Vagina (tissue), 2 donors: ENCODE measurements around the gene MRPL41. TPM values are rescaled to one million over a fixed set of nuclear protein-coding genes. Genes with fewer than 3 reads are reported as not detected.

Experiments used
- DNase-seq, 2 donors: peaks; one replicate each; pipeline ENCODE4 v3.0.0-alpha.2; 2017; ENCODE audit errors: extremely low spot score in 2 of 2
- H3K27ac ChIP-seq: fragments of 200-600 bp; sonication (generic); one replicate; pipeline ENCODE4 v1.5.1; 2019
- H3K27me3 ChIP-seq: fragments of 200-600 bp; sonication (generic); one replicate; pipeline ENCODE4 v1.5.1; 2019
- H3K36me3 ChIP-seq, 2 donors: fragments of 200-600 bp; sonication (generic); one replicate each; pipeline ENCODE4 v1.5.1; 2017 to 2019
- H3K4me1 ChIP-seq: fragments of 200-600 bp; sonication (generic); one replicate; pipeline ENCODE4 v1.5.1; 2019
- H3K4me3 ChIP-seq, 2 donors: fragments of 200-600 bp; sonication (generic); 1 replicate in 1 of 2; 2 replicates in 1 of 2; pipeline ENCODE4 v1.5.1; 2016 to 2019
- H3K9me3 ChIP-seq: fragments of 200-600 bp; sonication (generic); one replicate; pipeline ENCODE4 v1.5.1; 2019
- POLR2A ChIP-seq, 2 donors: fragments of 450-650 bp; IDR thresholded peaks; one replicate each; pipeline ENCODE4 v1.6.1; 2017; ENCODE audit warnings: antibody characterized with exemption in 2 of 2, mild to moderate bottlenecking in 2 of 2, moderate library complexity in 2 of 2
- POLR2AphosphoS5 ChIP-seq, 2 donors: sonication (generic); formaldehyde crosslinking; IDR thresholded peaks; one replicate each; pipeline ENCODE4 v1.9.0; 2017; ENCODE audit warnings: antibody characterized with exemption in 2 of 2, mild to moderate bottlenecking in 2 of 2, low read depth in 1 of 2; ENCODE audit not compliant: insufficient read depth in 1 of 2
- intact Hi-C: fragments of 100-400 bp; cut with DNase I; formaldehyde crosslinking; loops from one replicate; pipeline ENCODE4 v1.15.1; 2023
- total RNA-seq: library from RNA; depleted of rRNA; stranded (reverse); fragments of >200 nt; gene quantifications from one replicate; pipeline ENCODE4 v1.2.3, GENCODE V29; 2016
- TF ChIP-seq, protein P1 (sequence below), 3 experiments: fragments of 450-650 bp in 2 of 3; fragments of 200-600 bp in 1 of 3; sonication (generic) in 1 of 3; IDR thresholded peaks; one replicate each; pipeline ENCODE4 v1.5.1; 2017 to 2019; ENCODE audit warnings: antibody characterized with exemption in 3 of 3, mild to moderate bottlenecking in 2 of 3, moderate library complexity in 2 of 3

The MRPL41 gene
- total RNA-seq, 1 donor from 2014 or later = 83.7 TPM

DNA sequence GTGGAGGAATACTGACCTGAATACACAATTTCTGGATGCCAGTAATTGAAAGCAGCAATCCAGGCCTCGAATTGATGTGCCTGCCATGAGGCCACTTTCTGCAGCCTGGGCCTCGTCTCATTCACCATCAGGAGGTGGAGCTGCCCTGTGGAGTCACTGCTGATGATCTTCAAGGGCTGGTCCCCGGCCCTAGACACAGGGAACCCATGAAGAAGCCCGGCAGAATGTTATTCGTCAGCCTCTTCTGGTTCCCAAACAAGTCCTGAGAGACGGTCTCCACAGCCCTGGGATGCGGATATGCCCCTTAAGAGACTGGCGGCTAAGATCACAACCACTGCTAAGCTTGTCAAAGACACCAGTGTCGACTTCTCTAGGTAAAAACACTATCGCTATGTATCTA is 22.5 kb downstream of the MRPL41 start:
- H3K36me3 ChIP-seq = peaks cover 0 to 43% of the 10 kb centered on the region in 2 donors

DNA sequence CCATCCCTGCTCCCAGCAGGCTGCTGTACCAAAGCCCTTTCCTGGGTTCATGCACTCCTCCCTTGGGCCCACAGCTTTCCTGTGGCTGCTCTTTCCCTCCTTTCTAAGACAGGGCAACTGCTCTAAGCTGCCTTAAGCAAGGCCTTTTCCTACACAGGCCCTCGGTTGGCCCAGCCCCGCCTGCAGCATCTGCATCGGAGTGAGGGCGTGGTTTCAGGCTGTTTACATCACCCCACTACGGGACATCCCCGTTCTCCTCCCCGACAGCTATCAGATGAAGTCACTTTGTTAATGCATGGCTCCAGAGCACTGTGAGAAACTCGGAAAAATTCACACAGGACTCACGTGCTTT is 23.7 kb downstream of the MRPL41 start:
- H3K4me1 ChIP-seq = peaks cover 38% of the 10 kb centered on the region
- H3K27ac ChIP-seq = no peak overlapping the region
- DNase-seq = no peak
- TF ChIP-seq, protein P1, sequence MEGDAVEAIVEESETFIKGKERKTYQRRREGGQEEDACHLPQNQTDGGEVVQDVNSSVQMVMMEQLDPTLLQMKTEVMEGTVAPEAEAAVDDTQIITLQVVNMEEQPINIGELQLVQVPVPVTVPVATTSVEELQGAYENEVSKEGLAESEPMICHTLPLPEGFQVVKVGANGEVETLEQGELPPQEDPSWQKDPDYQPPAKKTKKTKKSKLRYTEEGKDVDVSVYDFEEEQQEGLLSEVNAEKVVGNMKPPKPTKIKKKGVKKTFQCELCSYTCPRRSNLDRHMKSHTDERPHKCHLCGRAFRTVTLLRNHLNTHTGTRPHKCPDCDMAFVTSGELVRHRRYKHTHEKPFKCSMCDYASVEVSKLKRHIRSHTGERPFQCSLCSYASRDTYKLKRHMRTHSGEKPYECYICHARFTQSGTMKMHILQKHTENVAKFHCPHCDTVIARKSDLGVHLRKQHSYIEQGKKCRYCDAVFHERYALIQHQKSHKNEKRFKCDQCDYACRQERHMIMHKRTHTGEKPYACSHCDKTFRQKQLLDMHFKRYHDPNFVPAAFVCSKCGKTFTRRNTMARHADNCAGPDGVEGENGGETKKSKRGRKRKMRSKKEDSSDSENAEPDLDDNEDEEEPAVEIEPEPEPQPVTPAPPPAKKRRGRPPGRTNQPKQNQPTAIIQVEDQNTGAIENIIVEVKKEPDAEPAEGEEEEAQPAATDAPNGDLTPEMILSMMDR (IDR thresholded peaks at IDR 0.05) = no peak
- no peak for TF ChIP-seq POLR2A (IDR thresholded peaks at IDR 0.05)
- no peak for TF ChIP-seq POLR2AphosphoS5 (IDR thresholded peaks at IDR 0.05; ENCODE audit: insufficient read depth in 1 of 2, low read depth in 1 of 2)
- H3K4me3 ChIP-seq = no peak overlapping the region
- H3K36me3 ChIP-seq = peaks cover 0 to 43% of the 10 kb centered on the region in 2 donors
- no peaks in the 10 kb centered on the region for H3K27me3 ChIP-seq
- H3K9me3 ChIP-seq = no peaks in the 10 kb centered on the region
- intact Hi-C loops = no loop called here

More for the DNA sequence above, 22.5 kb downstream of the MRPL41 start:
- H3K27me3 ChIP-seq = no peaks in the 10 kb centered on the region
- intact Hi-C loops = no loop called here
- H3K9me3 ChIP-seq = no peaks in the 10 kb centered on the region
- DNase-seq = no peak
- H3K4me3 ChIP-seq = no peak overlapping the region
- peaks cover 34% of the 10 kb centered on the region for H3K4me1 ChIP-seq
- H3K27ac ChIP-seq = no peak overlapping the region
- TF ChIP-seq POLR2AphosphoS5 (IDR thresholded peaks at IDR 0.05; ENCODE audit: insufficient read depth in 1 of 2, low read depth in 1 of 2) (no peak), POLR2A (IDR thresholded peaks at IDR 0.05) (no peak)
- TF ChIP-seq, protein P1 (IDR thresholded peaks at IDR 0.05) = no peak

DNA sequence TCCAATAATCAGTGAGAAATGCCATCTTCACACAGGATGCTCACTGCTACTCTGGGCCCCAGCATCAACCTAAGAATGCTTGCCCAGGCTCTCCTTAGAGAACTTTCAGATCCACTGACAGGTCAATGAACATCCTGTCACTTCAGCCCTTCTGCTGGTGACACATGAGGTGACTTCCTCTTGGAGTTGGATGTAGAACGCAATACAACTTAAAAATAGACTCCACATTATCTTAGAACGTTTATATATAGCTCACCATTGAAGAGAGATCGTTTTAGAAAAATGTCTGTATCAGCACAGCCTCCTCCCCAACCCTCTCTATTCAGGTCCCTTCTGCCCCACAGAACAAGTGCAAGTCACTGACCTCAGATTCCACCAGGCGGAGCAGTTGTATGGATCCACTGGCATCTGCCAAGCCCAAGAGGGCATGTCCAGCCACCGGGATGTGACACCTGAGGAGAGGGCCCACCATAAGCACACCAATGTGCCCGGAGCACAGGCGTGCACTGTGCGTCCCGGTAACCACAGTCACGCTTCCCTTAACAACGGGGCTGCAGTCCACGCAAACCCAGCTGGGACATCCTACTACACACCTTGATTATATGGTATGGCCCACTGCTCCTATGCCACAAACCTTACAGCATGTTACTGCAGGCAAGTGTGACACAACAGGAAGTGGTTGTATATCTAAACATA is 24.2 kb downstream of the MRPL41 start:
- Histone ChIP-seq H3K36me3 (peaks cover 0 to 44% of the 10 kb centered on the region in 2 donors), H3K27ac (no peak overlapping the region), H3K9me3 (no peaks in the 10 kb centered on the region), H3K4me1 (peaks cover 38% of the 10 kb centered on the region), H3K4me3 (no peak overlapping the region), H3K27me3 (no peaks in the 10 kb centered on the region)
- intact Hi-C loops = loop anchor here (2.0 kb wide), 2 partner anchors 13 to 75 kb away; no protein-coding TSS in a partner anchor
- TF ChIP-seq POLR2A (IDR thresholded peaks at IDR 0.05) (no peak), POLR2AphosphoS5 (IDR thresholded peaks at IDR 0.05; ENCODE audit: insufficient read depth in 1 of 2, low read depth in 1 of 2) (no peak)
- TF ChIP-seq, protein P1 (IDR thresholded peaks at IDR 0.05) = no peak
- no peak for DNase-seq

DNA sequence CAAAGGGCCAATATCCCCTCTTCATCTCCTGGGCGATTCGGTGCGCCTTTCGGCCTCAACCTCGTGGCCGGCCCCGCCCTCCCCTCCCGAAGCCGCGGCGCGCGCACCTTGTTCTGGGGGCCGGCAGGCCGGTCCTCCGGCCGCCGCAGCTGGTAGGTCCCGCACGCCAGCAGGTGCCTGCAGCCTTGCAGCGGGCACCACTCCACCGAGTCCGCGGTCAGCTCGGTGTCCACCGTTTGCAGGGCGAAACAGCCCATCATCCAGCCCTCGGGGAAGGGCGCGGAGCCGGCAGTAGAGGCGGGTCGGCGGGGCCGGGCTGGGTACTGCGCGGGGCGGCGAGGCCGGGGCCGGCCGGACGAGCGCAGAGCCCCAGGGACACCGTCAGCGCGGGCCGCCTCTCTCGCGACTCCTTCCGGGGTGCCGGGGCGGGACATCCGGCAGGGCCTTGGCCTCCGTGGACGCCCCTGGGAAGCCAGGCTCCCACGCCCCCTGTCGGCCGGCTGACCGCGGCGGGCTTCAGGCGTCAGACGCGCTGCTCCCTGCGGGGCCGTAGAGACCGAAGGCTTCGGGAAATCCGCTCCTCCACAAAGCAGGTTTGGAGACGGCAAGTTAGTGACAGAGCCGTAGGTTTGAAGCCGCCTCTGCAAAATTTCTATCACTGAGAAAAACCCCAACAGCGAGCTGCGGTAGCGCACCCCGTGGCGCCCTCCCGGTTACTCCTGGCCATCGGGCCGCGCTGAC is 27.0 kb downstream of the MRPL41 start, which contains the start of gene DPH7:
DPH7 (minus strand) TSS at position 408 of the 741 bp plus-strand sequence; CDS start at position 260, 148 bp downstream.
- intact Hi-C loops = no loop called here

More for the DNA sequence above, 27.0 kb downstream of the MRPL41 start, which contains the start of gene DPH7:
- Histone ChIP-seq H3K9me3 (no peaks in the 10 kb centered on the region), H3K27ac (peak within 1 kb of the TSS; percentile 60), H3K27me3 (no peaks in the 10 kb centered on the region), H3K36me3 (peaks cover 0 to 45% of the 10 kb centered on the region in 2 donors), H3K4me3 (peak within 1 kb of the TSS; percentile 92 to 98), H3K4me1 (peaks cover 38% of the 10 kb centered on the region)
- TF ChIP-seq POLR2AphosphoS5 (IDR thresholded peaks at IDR 0.05; ENCODE audit: insufficient read depth in 1 of 2, low read depth in 1 of 2) (peak in 1 of 2 donors; percentile 71), POLR2A (IDR thresholded peaks at IDR 0.05) (peak in 1 of 2 donors; percentile 42)
- TF ChIP-seq, protein P1 (IDR thresholded peaks at IDR 0.05) = peak; percentile 78 to 99 (median 84)
- DNase-seq = no peak
